Stomach (tissue), 4 donors: ENCODE measurements around the gene ZC3H14.

ENCODE experiments used
- CTCF ChIP-seq, 7 experiments: fragments of 450-650 bp in 4 of 7; fragments of 200-600 bp in 3 of 7; sonication (generic) in 3 of 7; IDR thresholded peaks; one replicate each; pipeline ENCODE4 v1.5.1; 2016 to 2019; ENCODE audit warnings: antibody characterized with exemption in 7 of 7, control low read depth in 2 of 7, mild to moderate bottlenecking in 1 of 7
- POLR2AphosphoS5 ChIP-seq, 3 donors: sonication (generic); formaldehyde crosslinking; IDR thresholded peaks; one replicate each; pipeline ENCODE4 v1.6.1; 2016; ENCODE audit warnings: antibody characterized with exemption in 3 of 3

- TF ChIP-seq POLR2AphosphoS5 (IDR thresholded peaks at IDR 0.05) (no peak), CTCF (IDR thresholded peaks at IDR 0.05) (peak in 1 of 7 experiments; percentile 14)
Observed at GRCh38 chr14:88559852-88560251, 3.0 kb upstream of the ZC3H14 start.
